HFFc6 (cell line): Measurements from ENCODE around the gene IRF9. TPM values are rescaled to one million over a fixed set of nuclear protein-coding genes. Genes with fewer than 3 reads are reported as not detected.

Experiments used
- DNase-seq: peaks from one replicate; pipeline ENCODE4 v3.0.0-alpha.2; 2018
- H3K27ac Mint-ChIP-seq: 2 replicates; pipeline ENCODE4 v1.8.0; 2020; ENCODE audit warnings: mild to moderate bottlenecking, mixed read lengths
- H3K27me3 Mint-ChIP-seq: 2 replicates; pipeline ENCODE4 v1.8.0; 2021; ENCODE audit warnings: mild to moderate bottlenecking, moderate library complexity, mixed read lengths; ENCODE audit not compliant: insufficient read depth
- H3K36me3 Mint-ChIP-seq: 2 replicates; pipeline ENCODE4 v1.8.0; 2021; ENCODE audit warnings: low read depth, mixed read lengths
- H3K4me1 Mint-ChIP-seq: 2 replicates; pipeline ENCODE4 v1.8.0; 2020; ENCODE audit warnings: low read depth, mixed read lengths
- H3K4me3 Mint-ChIP-seq: 2 replicates; pipeline ENCODE4 v1.8.0; 2020; ENCODE audit warnings: mild to moderate bottlenecking, moderate library complexity, mixed read lengths
- H3K9me3 Mint-ChIP-seq: 2 replicates; pipeline ENCODE4 v1.8.0; 2020; ENCODE audit warnings: mild to moderate bottlenecking, mixed read lengths
- total RNA-seq, 6 experiments: library from RNA; stranded (reverse); fragmentation: NEBNext Ultra II Directional; extraction: Animal tissue kit (Norgen Biotek cat#: 25700); gene quantifications; 2 replicates in 1 of 6; 3 replicates in 5 of 6; pipeline ENCODE4 v1.2.3, GENCODE V29; 2021
- TF ChIP-seq, protein P1 (sequence below): fragments of 200-600 bp; sonication (generic); IDR thresholded peaks from 2 replicates; pipeline ENCODE4 v1.5.0; 2021; ENCODE audit warnings: antibody characterized with exemption, mild to moderate bottlenecking

The IRF9 gene
- total RNA-seq, 6 experiments from 2014 or later: 23.6 to 38.8 (median 32.3) TPM

DNA sequence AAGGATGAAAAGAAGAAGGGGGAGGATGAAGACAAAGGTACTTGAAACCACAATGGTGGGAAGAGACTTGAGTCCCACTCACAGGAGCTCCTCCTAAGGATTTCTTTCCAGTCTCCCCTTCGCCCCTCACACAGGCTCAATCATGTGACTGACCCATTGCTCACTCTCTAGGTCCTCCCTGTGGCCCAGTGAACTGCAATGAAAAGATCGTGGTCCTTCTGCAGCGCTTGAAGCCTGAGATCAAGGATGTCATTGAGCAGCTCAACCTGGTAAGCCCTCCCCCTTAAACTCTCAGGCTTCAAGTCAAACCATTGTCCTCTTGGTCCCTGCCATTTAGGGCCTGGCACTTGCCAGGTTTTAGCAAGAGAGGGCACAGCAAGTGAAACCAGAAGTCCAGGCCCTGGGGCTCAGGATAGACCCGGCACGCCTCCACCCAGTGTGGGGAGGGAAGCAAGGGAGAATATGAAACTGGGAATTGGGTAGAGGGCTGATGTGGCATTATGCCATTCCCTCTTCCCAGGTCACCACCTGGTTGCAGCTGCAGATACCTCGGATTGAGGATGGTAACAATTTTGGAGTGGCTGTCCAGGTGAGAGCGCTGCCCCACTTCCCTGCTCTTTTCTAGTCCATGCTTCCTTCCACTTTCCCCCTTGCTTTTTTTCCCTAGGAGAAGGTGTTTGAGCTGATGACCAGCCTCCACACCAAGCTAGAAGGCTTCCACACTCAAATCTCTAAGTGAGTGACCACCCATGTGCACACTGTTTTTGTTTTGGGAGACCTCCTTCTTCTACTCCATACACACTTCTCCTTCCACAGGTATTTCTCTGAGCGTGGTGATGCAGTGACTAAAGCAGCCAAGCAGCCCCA is 23.3 kb upstream of the IRF9 start:
- H3K36me3 Mint-ChIP-seq: peaks cover 29% of the 10 kb centered on the region

DNA sequence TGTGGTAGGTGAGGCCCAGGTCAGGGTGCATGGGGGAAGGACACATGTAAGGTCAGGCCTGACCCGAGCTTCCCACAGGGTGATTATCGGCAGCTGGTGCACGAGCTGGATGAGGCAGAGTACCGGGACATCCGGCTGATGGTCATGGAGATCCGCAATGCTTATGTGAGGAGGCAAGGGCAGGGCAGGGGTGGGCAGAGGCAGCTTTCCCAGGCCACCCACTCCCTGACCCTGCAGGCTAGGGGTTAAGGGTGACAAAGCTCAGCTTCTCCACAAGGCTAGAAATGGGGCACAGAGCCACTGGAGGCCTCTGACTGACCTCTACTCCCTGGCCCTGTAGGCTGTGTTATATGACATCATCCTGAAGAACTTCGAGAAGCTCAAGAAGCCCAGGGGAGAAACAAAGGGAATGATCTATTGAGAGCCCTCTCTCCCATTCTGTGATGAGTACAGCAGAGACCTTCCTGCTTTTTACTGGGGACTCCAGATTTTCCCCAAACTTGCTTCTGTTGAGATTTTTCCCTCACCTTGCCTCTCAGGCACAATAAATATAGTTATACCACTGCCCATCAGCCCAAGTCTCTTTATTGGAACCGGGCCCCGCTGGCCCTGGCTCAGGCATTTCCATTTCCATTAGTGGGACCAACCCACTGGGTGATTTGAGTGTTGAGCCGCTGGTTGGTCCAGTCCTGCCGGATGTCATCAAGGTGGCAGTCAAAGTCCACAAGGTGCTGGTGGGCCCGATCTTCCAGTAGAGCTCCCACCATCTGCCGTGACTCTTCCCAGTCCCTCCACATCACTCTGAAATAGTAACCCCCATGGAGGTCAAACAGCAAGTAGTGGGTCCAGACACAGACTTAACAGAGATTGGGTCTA is 22.4 kb upstream of the IRF9 start:
- H3K4me1 Mint-ChIP-seq: peaks cover 56% of the 10 kb centered on the region
- peaks cover 36% of the 10 kb centered on the region for H3K36me3 Mint-ChIP-seq

More for the DNA sequence above, 23.3 kb upstream of the IRF9 start:
- peaks cover 47% of the 10 kb centered on the region for H3K4me1 Mint-ChIP-seq
- no peak overlapping the region for H3K4me3 Mint-ChIP-seq
- H3K9me3 Mint-ChIP-seq: no peaks in the 10 kb centered on the region
- TF ChIP-seq, protein P1, sequence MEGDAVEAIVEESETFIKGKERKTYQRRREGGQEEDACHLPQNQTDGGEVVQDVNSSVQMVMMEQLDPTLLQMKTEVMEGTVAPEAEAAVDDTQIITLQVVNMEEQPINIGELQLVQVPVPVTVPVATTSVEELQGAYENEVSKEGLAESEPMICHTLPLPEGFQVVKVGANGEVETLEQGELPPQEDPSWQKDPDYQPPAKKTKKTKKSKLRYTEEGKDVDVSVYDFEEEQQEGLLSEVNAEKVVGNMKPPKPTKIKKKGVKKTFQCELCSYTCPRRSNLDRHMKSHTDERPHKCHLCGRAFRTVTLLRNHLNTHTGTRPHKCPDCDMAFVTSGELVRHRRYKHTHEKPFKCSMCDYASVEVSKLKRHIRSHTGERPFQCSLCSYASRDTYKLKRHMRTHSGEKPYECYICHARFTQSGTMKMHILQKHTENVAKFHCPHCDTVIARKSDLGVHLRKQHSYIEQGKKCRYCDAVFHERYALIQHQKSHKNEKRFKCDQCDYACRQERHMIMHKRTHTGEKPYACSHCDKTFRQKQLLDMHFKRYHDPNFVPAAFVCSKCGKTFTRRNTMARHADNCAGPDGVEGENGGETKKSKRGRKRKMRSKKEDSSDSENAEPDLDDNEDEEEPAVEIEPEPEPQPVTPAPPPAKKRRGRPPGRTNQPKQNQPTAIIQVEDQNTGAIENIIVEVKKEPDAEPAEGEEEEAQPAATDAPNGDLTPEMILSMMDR: no peak
- no peak overlapping the region for H3K27ac Mint-ChIP-seq
- no peak for DNase-seq
- H3K27me3 Mint-ChIP-seq: peaks cover 6% of the 10 kb centered on the region

DNA sequence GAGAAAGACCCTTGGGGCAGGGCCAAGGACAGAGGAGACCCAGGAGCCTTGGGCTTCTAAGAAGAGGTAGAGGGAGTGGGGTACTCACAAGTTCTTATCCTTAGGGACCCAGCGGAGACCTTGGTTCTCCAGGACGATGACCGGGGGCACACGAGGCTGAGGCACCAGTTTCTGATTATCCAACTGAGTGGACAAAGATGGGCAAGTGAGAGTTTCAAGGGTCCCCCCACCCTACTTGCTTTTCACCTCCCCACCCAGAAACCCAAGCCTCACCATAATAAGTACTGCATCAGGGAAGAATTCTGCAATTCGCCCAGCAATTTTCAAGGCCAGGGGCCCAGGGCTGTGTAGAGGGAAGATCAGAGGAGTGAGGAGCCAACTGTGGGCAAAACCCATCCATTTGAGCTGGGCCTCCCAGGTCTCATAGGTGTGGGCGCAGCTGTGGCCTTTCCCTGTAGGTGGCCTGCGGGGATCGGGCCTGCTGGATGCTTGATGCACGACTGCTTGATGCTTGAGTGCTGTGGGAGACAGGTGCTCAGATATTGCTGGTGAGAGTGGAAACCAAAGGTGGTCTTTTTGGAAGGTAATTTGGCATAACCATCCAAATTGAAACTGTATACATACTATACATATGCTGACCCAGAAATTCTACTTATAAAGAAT is 21.7 kb upstream of the IRF9 start:
- Mint-ChIP-seq H3K9me3 (no peaks in the 10 kb centered on the region), H3K4me3 (peak overlapping the region; percentile 95), H3K27me3 (peaks cover 6% of the 10 kb centered on the region), H3K36me3 (peaks cover 40% of the 10 kb centered on the region), H3K27ac (no peak overlapping the region; the same call in 1 of the 2 replicates), H3K4me1 (peaks cover 64% of the 10 kb centered on the region)
- TF ChIP-seq, protein P1: no peak; the same call in 1 of the 2 replicates
- no peak for DNase-seq

More for the DNA sequence above, 22.4 kb upstream of the IRF9 start:
- H3K9me3 Mint-ChIP-seq: no peaks in the 10 kb centered on the region
- no peak for DNase-seq
- TF ChIP-seq, protein P1: no peak
- H3K4me3 Mint-ChIP-seq: peak overlapping the region; percentile 95
- peaks cover 6% of the 10 kb centered on the region for H3K27me3 Mint-ChIP-seq
- peak overlapping the region; percentile 36; the same call in 1 of the 2 replicates for H3K27ac Mint-ChIP-seq

DNA sequence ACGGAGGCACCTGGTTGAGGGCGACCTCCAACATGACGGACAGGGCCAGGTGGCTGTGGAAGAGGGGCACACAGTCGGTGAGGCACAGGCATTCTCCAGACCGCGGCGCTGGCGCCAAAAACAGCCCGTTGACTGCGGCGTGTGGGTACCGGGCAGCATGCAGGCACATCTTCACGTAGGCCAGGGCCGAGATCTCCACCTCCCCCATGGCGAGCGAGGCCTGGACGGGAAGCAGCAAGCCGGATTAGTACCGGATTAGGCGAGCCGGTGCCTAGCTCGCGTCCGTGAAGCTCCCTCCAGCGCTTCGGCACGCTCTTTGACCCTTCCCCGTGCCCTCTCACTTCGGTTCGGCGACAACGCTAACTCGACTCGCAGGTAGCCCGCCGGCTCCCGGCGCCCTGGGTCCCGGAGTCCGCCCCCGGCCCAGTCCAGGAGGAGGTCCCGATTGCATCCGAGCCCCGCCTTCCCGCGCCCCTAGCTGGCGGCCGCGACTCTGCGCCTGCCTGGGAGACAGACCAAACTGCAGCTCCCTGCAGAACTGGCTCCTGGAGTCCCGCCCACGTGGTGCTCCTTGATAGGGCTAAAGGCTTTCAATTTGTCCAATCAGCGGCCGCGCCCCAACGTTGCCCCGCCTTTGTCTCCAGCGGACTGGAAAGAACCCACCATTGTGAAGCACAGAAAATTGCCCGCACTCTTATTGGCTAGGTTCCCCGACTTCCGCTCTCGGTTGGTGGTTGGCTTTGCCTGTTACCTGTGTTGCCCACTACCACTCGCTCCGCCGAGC is 19.8 kb upstream of the IRF9 start, which contains the start of gene EMC9:
TSS of gene EMC9 (minus strand) at position 495 of the 784 bp plus-strand sequence. CDS start at position 208, 287 bp downstream.
- peak within 1 kb of the TSS; percentile 87 for H3K27ac Mint-ChIP-seq
- DNase-seq: peak; percentile 99
- TF ChIP-seq, protein P1: peak; percentile 67
- H3K36me3 Mint-ChIP-seq: peaks cover 42% of the 10 kb centered on the region
- H3K4me3 Mint-ChIP-seq: peak within 1 kb of the TSS; percentile 95
- H3K4me1 Mint-ChIP-seq: peaks cover 75% of the 10 kb centered on the region
- H3K27me3 Mint-ChIP-seq: peaks cover 10% of the 10 kb centered on the region
- H3K9me3 Mint-ChIP-seq: no peaks in the 10 kb centered on the region
